Measurements from ENCODE around the gene IL11RA.

IL11RA gene

GRCh38 chr9:34651876-34652601 lies at the start of gene IL11RA:
IL11RA (plus strand) TSS chr9:34652185; CDS start chr9:34655218, 3,033 bp downstream.
- peak in 12 of 14 donors; percentile 39 to 89 (median 83) for DNase-seq

GRCh38 chr9:34603610-34604231 lies 48.3 kb upstream of the IL11RA start:
- peak in 11 of 14 donors; percentile 16 to 73 (median 58) for DNase-seq

GRCh38 chr9:34606190-34606589 lies 45.8 kb upstream of the IL11RA start:
- no peak for DNase-seq

- DNase-seq, result no peak
Observed at GRCh38 chr9:34606905-34607304, 45.1 kb upstream of the IL11RA start.

- DNase-seq, result no peak
Observed at GRCh38 chr9:34607331-34607730, 44.7 kb upstream of the IL11RA start.

GRCh38 chr9:34610434-34611206 lies 41.4 kb upstream of the IL11RA start:
- peak in 1 of 14 donors; percentile 70 for DNase-seq

- peak in 3 of 14 donors; percentile 29 to 70 (median 51) for DNase-seq
Observed at GRCh38 chr9:34611251-34611810, 40.7 kb upstream of the IL11RA start.

GRCh38 chr9:34611811-34612787 lies 39.9 kb upstream of the IL11RA start, which contains the start of gene RPP25L:
RPP25L (minus strand) TSS chr9:34612097; CDS start chr9:34611296, 801 bp downstream.
- peak in 13 of 14 donors; percentile 54 to 88 (median 72) for DNase-seq

- DNase-seq, result peak in 12 of 14 donors; percentile 21 to 70 (median 59)
Observed at GRCh38 chr9:34612788-34613390, 39.1 kb upstream of the IL11RA start.

- DNase-seq, result no peak
Observed at GRCh38 chr9:34615132-34615531, 36.9 kb upstream of the IL11RA start.

GRCh38 chr9:34620061-34620994 lies 31.7 kb upstream of the IL11RA start, which contains the start of gene DCTN3:
DCTN3 (minus strand) TSS chr9:34620495; CDS start chr9:34620464, 31 bp downstream.
- DNase-seq, result peak; percentile 26 to 95 (median 86)

- no peak for DNase-seq
Observed at GRCh38 chr9:34623374-34624235, 28.4 kb upstream of the IL11RA start.

- DNase-seq, result no peak
Observed at GRCh38 chr9:34624475-34625185, 27.4 kb upstream of the IL11RA start.

- DNase-seq, result no peak
Observed at GRCh38 chr9:34625186-34625486, 26.8 kb upstream of the IL11RA start.

GRCh38 chr9:34627716-34628655 lies 24.0 kb upstream of the IL11RA start:
- no peak for DNase-seq

- DNase-seq, result no peak
Observed at GRCh38 chr9:34628656-34629490, 23.1 kb upstream of the IL11RA start, which contains the start of gene ARID3C. ARID3C (minus strand) TSS chr9:34629066; CDS start chr9:34628014, 1,052 bp downstream.
